HG03457 (cell line): Measurements from ENCODE around the gene IFT27.
A peak's percentile ranks its signal among the peaks of the same experiment; 100 is the strongest.

Source experiments
- ATAC-seq: cut with Tn5 transposase; IDR thresholded peaks from one replicate; pipeline ENCODE4 v1.9.1; 2021; ENCODE audit warnings: moderate number of reproducible peaks; ENCODE audit not compliant: unreplicated experiment

IFT27 gene, protein sequence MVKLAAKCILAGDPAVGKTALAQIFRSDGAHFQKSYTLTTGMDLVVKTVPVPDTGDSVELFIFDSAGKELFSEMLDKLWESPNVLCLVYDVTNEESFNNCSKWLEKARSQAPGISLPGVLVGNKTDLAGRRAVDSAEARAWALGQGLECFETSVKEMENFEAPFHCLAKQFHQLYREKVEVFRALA

DNA sequence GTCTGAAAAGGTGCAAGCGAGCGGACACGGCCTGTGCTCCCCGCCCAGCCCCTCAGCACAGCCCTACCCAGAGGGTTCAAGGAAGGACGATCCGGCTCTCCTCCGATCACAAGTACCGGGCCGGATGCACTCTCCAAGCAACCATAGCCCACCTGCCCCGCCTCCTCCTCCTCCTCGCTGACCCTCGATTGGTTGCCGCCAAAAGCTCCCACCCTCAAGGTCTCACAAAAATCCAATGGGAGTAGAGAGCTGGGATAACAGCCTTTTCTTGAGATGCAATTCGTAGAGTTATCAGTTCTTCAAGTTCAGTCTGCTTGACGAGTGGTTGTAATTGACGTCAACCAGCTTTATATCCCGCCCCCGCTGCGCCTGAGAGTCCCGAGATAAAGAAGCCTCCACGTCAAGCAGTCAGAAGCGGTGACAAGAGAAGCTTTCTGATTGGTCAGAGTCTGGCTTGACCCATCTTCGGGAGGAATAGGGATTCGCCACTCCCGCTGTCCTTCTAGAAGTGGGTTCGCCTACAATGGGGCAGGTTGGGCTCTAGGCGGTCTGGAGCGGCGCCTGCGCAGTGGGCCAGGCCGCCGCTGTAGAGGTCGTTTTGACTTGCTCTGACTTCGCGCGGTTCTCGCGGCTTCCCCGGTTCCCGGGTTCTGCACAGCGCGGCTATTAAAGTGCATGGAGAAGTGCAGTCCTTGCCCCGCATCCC is at the start of gene IFT27:
TSS of gene IFT27 (minus strand) at position 156 of the 706 bp plus-strand sequence. CDS start 412 bp downstream, outside the sequence.
- peak; percentile 90 for ATAC-seq

DNA sequence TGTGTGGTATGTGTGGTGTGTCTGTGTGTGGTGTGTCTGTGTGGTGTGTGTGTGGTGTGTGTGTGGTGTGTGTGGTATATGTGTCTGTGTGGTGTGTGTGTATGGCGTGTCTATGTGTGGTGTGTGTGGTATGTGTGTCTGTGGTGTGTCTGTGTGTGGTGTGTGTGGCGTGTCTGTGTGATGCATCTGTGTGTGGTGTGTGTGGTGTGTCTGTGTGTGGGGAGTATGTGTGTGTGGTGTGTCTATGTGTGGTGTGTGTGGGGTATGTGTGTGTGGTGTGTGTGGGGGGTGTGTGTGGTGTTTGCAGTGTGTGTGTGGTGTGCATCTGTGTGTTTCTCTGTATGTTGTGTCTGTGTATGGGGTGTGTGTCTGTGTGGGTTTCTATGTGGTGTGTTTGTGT is 48.7 kb upstream of the IFT27 start:
- no peak for ATAC-seq

DNA sequence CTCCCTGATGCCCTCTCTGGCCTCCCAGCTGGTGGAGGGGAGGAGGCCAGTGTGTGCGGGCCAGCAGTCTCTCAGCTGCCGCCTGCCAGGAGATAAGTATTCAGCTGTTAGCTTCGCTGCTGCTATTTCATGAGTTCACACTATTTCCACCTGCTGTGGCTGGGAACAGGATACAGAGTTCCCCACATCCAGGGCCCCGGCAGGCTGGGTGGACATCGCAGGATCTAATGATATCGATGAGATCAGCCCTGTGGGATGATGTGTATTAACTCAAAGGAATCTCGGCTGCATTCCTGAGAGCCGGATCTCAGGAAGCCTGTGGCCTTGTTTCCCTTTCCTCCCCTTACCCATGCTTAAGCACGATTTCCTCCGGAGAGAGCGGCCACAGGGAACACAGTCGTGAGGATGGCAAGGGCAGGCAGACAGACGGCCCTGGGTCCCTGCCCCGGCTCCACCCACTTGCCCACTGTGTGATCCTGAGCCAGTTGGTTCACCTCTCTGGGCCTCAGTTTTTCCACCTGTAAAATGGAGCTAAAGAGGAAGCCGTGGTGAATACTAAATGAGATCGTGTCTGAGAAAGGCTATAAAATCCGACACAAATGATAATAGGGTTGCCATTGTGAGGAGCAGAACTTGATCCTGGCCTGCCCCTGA is 47.4 kb upstream of the IFT27 start:
- ATAC-seq = no peak

- no peak for ATAC-seq
Measured at GRCh38 chr22:36822581-36822980, 46.7 kb upstream of the IFT27 start.

- no peak for ATAC-seq
Measured at GRCh38 chr22:36819112-36819511, 43.2 kb upstream of the IFT27 start.

GRCh38 chr22:36818010-36818642 is 42.2 kb upstream of the IFT27 start:
- ATAC-seq = no peak

GRCh38 chr22:36817525-36817848 is 41.6 kb upstream of the IFT27 start:
- no peak for ATAC-seq

DNA sequence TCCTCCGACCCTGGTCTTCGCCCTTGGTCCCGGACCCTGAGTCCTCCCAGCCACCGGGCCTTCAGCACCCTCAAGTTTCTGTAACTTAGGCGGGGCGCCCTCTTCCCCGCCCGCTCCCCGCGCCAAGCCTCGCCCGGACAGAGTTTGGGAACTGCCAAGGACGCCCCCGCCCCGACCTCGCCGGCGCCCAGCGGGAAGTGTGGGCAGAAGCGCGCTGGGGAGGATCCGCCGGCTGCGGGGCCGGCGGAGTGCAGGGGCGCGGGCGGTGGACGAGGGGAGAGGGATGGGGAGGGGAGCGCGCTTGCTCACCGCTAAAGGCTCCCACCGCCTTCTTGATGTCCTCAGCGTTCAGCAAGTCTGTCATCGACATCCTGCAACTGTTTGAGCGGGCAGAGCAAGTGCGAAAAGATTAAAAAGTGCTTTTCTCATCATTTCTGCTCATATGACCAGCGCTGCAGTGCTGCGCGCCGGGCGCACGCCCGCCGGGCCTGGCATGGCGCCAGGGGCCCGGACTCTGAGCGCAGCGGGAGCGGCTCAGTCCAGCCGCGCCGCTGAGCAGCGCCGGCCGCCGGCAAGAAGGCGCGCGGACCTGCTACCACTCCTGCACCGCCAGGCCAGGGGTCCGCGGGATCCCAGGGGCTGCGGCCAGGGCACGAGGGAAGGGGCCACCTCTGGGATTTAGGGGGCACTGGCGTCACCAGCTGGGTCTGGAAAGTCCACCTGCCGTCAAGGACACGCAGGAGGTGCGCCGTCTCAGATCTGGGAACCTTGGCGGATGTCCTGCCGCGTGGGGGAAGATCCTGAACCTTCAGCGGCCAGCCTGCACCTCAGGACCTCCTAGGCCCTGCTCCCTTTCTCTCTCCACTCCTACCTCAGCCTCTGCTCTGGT is 41.0 kb upstream of the IFT27 start, which contains the start of gene PVALB:
TSS of gene PVALB (minus strand) at position 400 of the 889 bp plus-strand sequence. CDS start at position 370, 30 bp downstream.
- ATAC-seq = no peak

DNA sequence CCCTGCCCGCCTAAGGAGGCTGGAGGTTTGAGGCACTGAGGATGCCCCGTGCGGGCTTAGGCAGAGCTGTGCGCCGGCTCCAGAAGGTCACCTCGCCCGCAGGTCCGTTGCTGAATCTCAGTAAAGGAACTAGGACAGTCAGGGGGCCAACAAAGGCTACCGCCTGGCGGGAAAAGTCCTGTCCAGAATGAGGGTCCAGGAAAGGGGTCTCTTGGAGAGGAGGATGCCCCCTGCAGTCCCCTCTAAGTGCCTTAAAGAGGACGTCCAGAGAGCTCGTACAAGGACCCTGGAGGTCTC is 40.4 kb upstream of the IFT27 start:
- no peak for ATAC-seq

DNA sequence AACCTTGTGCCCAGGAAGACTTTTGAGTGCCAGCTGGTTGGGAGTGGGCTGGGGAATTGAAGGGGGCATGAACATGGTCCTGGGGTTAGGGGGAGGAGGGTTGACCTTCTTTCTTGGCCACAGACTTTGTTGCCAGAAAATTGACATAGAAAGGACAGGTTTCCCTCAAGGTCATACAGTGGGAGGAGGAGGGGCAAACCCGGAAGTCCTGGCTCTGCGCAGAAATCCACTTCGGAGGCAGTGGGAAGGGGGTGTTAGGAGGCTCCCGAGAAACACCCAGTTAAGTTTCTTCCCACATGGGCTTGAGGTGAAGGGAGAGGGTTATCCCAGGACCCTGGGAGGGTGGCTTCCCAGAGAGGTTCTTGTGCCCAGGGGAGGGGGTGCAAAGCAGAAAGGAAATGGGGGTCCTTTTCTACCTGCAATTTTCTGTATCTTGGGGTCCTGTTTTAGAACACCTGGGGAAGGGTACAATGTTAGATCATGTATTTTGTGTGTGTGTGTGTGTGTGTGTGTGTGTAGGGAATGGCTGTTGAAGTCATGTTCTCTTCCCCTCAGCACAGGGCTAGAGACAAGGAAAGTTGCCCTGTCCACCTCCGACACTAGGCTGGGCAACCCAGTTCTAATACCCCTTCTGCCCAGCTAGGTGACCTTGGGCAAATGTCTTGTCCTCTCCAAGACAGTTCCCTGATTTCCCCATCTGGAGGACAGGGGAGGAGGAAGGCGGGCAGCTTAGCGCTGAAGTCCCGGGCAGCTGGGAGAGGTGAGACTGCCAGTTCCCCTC is 39.8 kb upstream of the IFT27 start:
- no peak for ATAC-seq

DNA sequence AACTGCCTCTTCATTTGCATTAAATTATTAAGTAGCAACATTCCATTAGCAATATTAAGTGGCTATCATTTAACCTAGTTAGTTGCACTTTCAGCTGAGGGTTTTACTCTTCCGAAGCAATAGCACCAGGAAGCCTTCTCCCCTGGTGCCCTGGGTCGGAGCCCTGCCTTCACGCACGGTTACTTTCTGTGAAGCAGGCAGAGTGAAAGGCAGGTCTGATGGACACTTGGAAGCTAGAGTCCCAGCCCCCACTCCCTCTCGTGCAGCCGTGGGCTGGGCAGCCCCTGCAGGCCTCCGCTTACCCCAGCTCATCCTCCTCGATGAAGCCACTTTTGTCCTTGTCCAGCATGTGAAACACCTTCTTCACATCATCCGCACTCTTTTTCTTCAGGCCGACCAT is 38.9 kb upstream of the IFT27 start:
- ATAC-seq = no peak

DNA sequence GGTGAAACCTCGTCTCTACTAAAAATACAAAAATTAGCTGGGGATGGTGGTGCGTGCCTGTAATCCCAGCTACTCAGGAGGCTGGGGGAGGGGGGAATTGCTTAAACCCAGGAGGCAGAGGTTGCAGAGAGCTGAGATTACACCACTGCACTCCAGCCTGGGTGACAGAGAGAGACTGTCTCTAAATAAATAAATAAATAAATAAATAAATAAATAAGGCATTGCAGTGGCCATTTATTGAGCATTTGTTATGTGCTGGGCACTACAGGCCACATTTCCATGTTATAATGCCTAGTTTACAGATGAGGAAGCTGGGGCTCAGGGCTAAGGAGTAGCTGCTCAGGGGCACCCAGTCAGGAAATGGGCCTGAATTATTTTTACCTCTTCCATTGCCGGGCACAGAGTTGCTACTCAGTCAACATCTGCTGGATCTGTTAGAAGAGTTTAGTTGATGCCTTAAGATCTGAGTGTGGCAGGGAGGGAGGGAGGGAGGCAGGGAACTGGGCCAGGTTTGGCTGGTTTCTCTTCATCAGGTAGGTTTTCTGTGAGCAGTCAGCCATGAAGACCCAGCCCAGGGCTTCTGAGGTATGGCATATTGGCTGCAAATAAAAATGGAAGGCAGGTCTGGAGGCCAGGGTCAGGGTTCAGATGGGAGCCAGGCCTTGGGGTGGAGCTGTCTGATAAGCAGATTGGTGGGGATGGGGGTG is 35.3 kb upstream of the IFT27 start:
- ATAC-seq = no peak

DNA sequence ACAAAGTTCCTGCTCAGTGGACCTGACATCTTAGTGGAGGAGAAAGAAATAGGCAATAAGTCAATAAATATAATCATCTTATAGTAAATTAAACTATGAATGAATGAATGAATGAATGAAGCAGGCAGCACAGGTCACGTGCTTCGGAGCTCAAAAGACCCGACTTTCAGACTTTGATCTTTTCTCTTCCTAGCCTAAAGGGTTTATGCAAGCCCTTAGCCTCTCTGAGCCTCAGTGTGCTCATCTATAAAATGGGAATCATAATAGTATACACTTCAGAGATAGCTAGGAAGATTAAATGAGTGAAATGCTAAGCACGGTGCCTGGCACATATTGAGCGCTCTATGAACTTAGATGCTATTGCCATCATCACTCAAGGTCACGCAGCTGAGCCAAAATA is 33.4 kb upstream of the IFT27 start:
- ATAC-seq = no peak

GRCh38 chr22:36808721-36809344 is 32.9 kb upstream of the IFT27 start:
- ATAC-seq = no peak

DNA sequence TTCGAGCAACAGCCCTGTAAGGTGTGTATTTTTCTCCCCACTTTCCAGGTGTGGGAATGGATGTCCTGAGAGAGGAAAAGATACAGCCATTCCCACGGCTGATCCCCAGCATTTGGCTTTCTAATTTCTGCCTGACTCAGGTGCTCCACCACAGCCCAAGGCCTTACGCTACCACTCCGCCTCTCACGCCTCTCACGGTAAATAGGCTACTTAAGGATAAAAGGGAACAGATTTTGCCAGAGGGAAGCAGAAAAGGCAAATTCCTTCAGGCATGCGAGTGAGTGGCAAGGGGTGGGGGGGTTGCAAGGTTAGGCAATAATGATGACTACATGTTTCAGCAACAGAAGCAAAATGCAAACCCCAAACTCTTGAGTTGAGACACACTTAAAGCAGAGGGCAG is 31.7 kb upstream of the IFT27 start:
- no peak for ATAC-seq

DNA sequence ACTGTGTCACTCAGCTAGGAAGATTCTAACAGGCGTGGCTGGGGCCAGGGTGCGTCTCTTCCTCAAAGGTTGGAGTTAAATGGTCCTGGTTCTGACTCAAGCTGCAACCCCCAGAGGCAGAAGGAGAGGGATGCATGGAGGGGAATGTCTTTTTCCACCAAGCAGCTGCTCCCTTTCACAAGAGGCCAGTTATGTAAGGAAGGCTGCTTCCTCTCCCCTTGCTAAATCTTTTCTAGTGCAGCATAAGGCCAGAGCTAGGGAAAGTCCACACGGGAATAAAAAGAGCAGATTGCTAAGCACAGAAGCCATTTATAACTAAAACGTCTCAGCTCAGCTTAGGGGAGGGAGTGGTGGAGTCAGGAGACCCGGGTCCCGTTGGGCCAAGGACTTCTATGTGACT is 30.9 kb upstream of the IFT27 start:
- ATAC-seq = no peak

GRCh38 chr22:36803358-36803757 is 27.4 kb upstream of the IFT27 start:
- ATAC-seq = no peak

GRCh38 chr22:36798674-36799066 is 22.8 kb upstream of the IFT27 start:
- no peak for ATAC-seq
